Cardiac muscle cell (in vitro differentiated cells and primary cell): Measurements from ENCODE around the gene TMEM144. TPM values are rescaled to one million over a fixed set of nuclear protein-coding genes. Genes with fewer than 3 reads are reported as not detected.

Experiments used
- DNase-seq, 2 donors: peaks; one replicate each; pipeline versions ENCODE4 v3.0.0 to v3.0.0-alpha.2; 2010 to 2017; ENCODE audit warnings: low read depth in 1 of 2, low spot score in 1 of 2
- H3K27ac ChIP-seq: fragments of 200-600 bp; sonication (generic); 2 replicates; pipeline ENCODE4 v1.5.1; 2016
- H3K27me3 ChIP-seq: fragments of 200-600 bp; sonication (generic); 2 replicates; pipeline ENCODE4 v1.6.0; 2016; ENCODE audit warnings: control low read depth
- H3K36me3 ChIP-seq: fragments of 200-600 bp; sonication (generic); 2 replicates; pipeline ENCODE4 v1.5.1; 2016; ENCODE audit warnings: control low read depth
- H3K4me1 ChIP-seq: fragments of 200-600 bp; sonication (generic); 2 replicates; pipeline ENCODE4 v1.8.1; 2017; ENCODE audit warnings: low read depth, mild to moderate bottlenecking, mixed run types
- H3K4me3 ChIP-seq: fragments of 200-600 bp; sonication (generic); 2 replicates; pipeline ENCODE4 v1.5.1; 2016; ENCODE audit warnings: mild to moderate bottlenecking
- H3K9me3 ChIP-seq: fragments of 200-600 bp; sonication (generic); 2 replicates; pipeline ENCODE4 v1.5.1; 2017; ENCODE audit warnings: low read depth, mild to moderate bottlenecking, control low read depth
- polyA plus RNA-seq: library from polyadenylated mRNA; unstranded; fragments of >200 nt; fragmentation: Nextera tagmentation; extraction: Ambion mirVana; gene quantifications from 2 replicates; pipeline ENCODE4 v1.2.1, GENCODE V29; 2016
- total RNA-seq: library from RNA; depleted of rRNA; stranded (reverse); fragments of >200 nt; gene quantifications from 2 replicates; pipeline ENCODE4 v1.2.3, GENCODE V29; 2016
- TF ChIP-seq, protein P1 (sequence below): IDR thresholded peaks from 2 replicates; pipeline ENCODE4 v1.5.1; 2012; ENCODE audit warnings: low read depth, mild to moderate bottlenecking, low read length

TMEM144 gene
- total and polyA plus RNA-seq, 2 experiments from 2014 or later: 11.0 to 11.6 TPM

GRCh38 chr4:158280856-158281255, 70.6 kb downstream of the TMEM144 start:
- H3K9me3 ChIP-seq: no peaks in the 10 kb centered on the region
- peaks cover 7% of the 10 kb centered on the region for H3K4me1 ChIP-seq
- H3K4me3 ChIP-seq: no peak overlapping the region
- peak in 1 of 2 donors; percentile 23 for DNase-seq
- H3K27ac ChIP-seq: no peak overlapping the region
- TF ChIP-seq, protein P1, sequence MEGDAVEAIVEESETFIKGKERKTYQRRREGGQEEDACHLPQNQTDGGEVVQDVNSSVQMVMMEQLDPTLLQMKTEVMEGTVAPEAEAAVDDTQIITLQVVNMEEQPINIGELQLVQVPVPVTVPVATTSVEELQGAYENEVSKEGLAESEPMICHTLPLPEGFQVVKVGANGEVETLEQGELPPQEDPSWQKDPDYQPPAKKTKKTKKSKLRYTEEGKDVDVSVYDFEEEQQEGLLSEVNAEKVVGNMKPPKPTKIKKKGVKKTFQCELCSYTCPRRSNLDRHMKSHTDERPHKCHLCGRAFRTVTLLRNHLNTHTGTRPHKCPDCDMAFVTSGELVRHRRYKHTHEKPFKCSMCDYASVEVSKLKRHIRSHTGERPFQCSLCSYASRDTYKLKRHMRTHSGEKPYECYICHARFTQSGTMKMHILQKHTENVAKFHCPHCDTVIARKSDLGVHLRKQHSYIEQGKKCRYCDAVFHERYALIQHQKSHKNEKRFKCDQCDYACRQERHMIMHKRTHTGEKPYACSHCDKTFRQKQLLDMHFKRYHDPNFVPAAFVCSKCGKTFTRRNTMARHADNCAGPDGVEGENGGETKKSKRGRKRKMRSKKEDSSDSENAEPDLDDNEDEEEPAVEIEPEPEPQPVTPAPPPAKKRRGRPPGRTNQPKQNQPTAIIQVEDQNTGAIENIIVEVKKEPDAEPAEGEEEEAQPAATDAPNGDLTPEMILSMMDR: no peak
- no peaks in the 10 kb centered on the region for H3K36me3 ChIP-seq
- no peaks in the 10 kb centered on the region for H3K27me3 ChIP-seq

DNA sequence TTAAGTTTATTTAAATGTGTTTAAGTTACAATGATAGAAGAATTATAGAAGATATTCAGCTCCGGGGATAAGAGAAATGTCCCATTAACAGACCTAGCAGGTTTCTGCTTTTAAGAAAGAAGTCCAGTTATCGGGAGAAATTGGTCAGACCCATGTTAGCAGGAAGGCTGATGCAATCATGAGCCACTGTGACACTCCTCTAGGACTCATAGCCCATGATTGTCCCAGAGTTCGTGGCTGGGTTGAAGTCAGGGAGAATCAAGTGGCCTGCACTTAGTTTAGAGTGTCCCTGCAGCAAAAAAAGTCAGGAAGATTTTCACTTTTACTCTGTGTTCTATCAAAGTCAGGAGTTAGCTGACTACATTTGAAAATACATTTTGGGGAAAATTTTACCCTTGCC, 72.0 kb downstream of the TMEM144 start:
- H3K4me3 ChIP-seq: no peak overlapping the region
- no peak overlapping the region for H3K27ac ChIP-seq
- DNase-seq: peak; percentile 15 to 34
- H3K36me3 ChIP-seq: no peaks in the 10 kb centered on the region
- TF ChIP-seq, protein P1: no peak
- no peaks in the 10 kb centered on the region for H3K27me3 ChIP-seq
- H3K4me1 ChIP-seq: peaks cover 7% of the 10 kb centered on the region
- no peaks in the 10 kb centered on the region for H3K9me3 ChIP-seq

DNA sequence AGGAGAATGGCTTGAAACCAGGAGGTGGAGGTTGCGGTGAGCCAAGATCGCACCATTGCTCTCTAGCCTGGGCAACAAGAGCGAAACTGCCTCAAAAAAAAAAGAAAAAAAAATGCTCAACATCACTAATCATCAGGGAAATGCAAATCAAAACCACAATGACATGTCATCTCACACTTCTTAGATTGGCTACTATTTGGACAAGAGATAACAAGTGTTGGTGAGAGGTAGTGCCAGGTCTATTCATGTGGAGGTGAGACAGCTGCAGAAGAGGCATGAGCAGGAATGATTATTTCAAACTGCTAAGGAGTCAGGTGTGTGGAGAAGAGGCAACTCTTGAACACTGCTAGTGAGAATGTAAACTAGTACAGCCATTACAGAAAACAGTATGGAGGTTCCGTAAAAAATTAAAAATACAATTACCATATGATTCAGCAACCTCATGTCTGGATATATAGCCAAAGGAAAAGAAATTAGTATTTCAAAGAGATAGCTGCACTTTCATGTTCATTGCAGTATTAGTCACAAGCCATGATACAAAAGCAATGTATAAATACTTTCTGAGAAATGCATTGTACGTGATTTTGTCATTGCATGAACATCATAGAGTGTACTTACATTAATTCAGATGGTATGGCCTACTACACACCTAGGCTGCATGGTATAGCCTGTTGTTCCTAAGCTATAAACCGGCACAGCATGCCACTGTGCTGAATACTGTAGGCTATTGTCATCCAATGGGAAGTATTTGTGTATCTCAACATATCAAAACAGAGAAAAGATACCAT, 75.3 kb downstream of the TMEM144 start:
- Histone ChIP-seq H3K27me3 (no peaks in the 10 kb centered on the region), H3K4me1 (peaks cover 7% of the 10 kb centered on the region), H3K9me3 (no peaks in the 10 kb centered on the region), H3K27ac (no peak overlapping the region), H3K36me3 (no peaks in the 10 kb centered on the region), H3K4me3 (no peak overlapping the region)
- TF ChIP-seq, protein P1: no peak
- no peak for DNase-seq

- Histone ChIP-seq H3K27ac (no peak overlapping the region), H3K4me3 (no peak overlapping the region), H3K9me3 (no peaks in the 10 kb centered on the region), H3K4me1 (no peaks in the 10 kb centered on the region), H3K27me3 (no peaks in the 10 kb centered on the region), H3K36me3 (no peaks in the 10 kb centered on the region)
- no peak for DNase-seq
- TF ChIP-seq, protein P1: no peak
Observed at GRCh38 chr4:158290912-158291311, 80.6 kb downstream of the TMEM144 start.

GRCh38 chr4:158291334-158292055, 81.2 kb downstream of the TMEM144 start:
- no peaks in the 10 kb centered on the region for H3K9me3 ChIP-seq
- H3K4me3 ChIP-seq: no peak overlapping the region
- no peaks in the 10 kb centered on the region for H3K27me3 ChIP-seq
- H3K4me1 ChIP-seq: no peaks in the 10 kb centered on the region
- no peak overlapping the region for H3K27ac ChIP-seq
- no peaks in the 10 kb centered on the region for H3K36me3 ChIP-seq
- TF ChIP-seq, protein P1: no peak
- DNase-seq: no peak
